NCI-H1930 (cell line): ENCODE results near the gene NKIRAS1.
A peak's percentile ranks its signal among the peaks of the same experiment; 100 is the strongest.
"Not testable (repeated sequence)": the region's sequence is repeated elsewhere in the genome, so short reads cannot be mapped to it uniquely, and the experiment has no call there.

ENCODE experiments used
- DNase-seq, 2 experiments: peaks; one replicate each; lab custom pipeline; 2025; lab: John Stamatoyannopoulos, UW

NKIRAS1 gene

GRCh38 chr3:23940775-23941174 lies 24.0 kb upstream of the NKIRAS1 start:
- DNase-seq = no peak

DNA sequence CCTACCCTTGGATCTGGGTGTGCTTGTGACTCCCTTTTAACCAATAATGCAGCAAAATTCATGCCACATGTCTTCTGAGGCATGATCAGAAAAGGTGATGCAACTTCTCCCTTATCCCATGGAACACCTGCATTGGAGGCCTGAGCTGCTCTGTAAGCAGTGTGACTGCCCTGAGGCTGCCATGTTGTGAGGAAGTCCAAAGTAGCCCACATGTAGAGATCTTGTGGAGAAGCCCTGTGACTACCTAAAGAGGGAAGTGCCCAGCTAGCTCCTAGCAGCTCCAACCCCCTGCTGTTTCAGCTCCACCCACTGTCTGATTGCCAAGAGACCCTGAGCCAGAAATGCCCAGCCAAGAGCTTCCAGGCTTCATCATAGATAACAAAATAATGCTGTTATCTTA lies 21.9 kb upstream of the NKIRAS1 start:
- DNase-seq = no peak

GRCh38 chr3:23937296-23937695 lies 20.5 kb upstream of the NKIRAS1 start:
- DNase-seq = no peak

DNA sequence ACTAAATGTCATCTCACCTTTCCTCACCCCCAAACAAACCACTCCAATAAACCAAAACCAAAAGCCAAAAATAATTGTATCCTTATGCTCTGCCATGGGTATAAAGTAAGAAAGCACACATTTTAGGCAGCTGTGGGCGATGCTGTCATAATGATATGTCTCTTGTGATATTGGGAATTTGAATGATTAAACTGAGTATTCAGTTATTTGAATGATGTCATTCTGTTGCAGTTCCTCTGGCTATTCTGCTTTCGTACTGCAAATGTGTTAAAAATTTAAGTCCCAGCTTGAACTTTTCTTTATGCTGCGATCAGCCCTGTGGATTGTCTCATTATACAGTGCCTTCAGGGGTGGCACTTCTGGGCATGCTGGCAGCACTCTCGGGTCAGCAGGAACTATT lies 17.5 kb upstream of the NKIRAS1 start:
- no peak for DNase-seq

DNA sequence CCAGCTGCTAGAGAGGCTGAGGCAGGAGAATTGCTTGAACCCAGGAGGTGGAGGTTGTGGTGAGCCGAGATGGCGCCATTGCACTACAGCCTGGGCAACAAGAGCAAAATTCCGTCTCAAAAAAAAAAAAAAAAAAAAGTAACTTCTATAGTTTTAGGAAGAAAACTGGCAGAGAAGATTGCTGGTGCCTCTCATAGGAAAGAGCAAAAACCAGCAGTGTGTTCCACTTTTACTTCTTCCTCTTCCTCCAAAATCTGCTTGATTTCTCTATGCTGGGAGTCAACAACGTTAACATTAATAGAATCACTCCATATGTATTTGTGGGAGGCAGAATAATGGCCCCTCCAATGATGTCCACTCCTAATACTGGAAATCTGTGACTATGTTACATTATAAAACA lies 15.8 kb upstream of the NKIRAS1 start:
- no peak for DNase-seq

- no peak for DNase-seq
Observed at GRCh38 chr3:23931597-23931996, 14.8 kb upstream of the NKIRAS1 start.

DNA sequence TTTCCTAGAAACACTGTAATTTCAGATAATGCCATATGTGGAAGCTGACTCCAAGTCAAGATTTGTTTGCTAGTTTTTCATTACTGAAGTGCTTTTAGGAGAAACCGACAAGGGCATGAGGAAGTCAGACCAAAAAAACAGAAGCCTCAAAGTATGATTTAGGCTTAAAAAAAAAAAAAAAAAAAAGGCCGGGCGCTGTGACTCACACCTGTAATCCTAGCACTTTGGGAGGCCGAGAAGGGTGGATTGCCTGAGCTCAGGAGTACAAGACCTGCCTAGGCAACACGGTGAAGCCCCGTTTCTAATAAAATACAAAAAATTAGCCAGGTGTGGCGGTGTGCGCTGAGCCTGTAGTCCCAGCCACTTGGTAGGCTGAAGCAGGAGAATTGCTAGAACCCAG lies 11.7 kb upstream of the NKIRAS1 start:
- no peak for DNase-seq

GRCh38 chr3:23926736-23927135 lies 9.9 kb upstream of the NKIRAS1 start:
- no peak for DNase-seq

DNA sequence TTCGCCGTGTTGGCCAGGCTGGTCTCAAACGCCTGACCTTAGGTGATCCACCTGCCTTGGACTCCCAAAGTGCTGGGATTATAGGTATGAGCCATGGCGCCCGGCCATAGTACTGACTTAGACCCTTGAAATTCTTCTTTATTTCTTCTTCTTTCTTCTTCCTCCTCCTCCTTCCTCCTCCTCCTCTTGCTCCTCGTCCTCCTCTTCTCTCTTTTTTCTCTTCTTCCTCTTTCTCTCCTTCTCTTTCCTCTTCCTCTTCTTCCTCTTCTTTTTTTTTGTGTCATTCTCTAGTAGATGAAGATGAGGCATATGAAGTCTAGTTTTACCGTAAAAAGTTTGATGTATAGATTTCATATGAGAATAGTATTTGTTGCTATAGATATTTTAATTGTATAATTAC lies 9.5 kb upstream of the NKIRAS1 start:
- no peak for DNase-seq

DNA sequence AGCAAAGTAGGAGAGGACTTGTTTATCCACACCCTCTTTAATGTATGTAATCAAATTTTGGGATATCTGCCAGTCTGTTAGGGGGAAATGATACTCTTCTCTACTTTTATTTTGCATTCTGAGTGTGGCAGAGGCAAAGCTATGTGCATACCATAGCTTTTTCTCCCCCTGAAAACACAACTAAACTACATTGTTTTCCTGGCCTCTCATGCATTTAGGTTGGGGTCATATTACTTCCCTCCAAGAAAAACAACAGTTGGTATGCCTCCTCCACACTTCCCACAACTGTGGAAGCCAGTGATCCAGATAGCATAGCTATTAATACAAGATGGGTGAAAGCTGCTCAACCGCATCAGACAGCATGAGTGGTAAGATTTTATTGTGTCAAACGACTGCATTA lies 7.0 kb upstream of the NKIRAS1 start:
- no peak for DNase-seq

DNA sequence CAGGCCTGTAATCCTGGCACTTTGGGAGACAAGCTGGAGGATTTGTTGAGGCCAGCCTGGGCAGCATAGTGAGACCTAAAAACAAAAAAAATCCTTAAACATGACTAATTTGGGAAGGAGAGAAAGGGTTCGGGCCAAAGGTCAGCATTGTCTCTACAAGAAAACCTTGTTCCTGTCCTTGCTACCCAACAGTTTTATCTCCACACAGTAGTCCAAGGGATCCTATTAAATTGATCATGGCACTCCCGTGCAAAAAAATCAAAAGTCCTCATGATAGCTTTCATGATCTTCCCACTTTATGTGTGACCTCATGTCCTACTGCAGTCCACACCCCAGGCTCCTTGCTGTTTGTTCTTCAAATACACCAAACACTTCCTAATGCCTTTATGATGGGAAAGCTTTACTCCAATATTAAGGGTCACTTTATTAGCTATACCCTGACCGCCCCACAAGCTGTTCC lies 4.3 kb upstream of the NKIRAS1 start:
- no peak for DNase-seq

- DNase-seq = no peak
Observed at GRCh38 chr3:23920151-23920655, 3.4 kb upstream of the NKIRAS1 start.

DNA sequence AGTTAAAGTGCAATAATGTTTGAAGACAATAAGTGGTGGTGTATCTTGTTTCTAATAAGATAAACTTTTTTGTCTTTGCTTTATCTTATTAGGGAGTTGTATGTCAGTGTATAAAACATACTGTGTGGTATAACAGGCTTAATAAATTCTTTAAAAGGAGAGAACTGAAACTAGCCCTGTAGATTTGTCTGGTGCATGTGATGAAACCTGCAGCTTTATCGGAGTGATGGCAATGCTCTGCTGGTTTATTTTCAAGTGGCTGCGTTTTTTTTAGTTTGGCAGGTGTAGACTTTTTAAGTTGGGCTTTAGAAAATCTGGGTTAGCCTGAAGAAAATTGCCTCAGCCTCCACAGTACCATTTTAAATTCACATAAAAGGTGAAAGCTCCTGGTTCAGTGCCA lies 2.8 kb upstream of the NKIRAS1 start:
- no peak for DNase-seq

- not testable (repeated sequence) for DNase-seq
Observed at GRCh38 chr3:23918331-23918730, 1.5 kb upstream of the NKIRAS1 start.

- DNase-seq = peak in 1 of 2 experiments; percentile 22
Observed at GRCh38 chr3:23917679-23918303, 1.0 kb upstream of the NKIRAS1 start.

GRCh38 chr3:23916152-23916885 lies 471 bp downstream of the NKIRAS1 start:
- peak in 1 of 2 experiments; percentile 36 for DNase-seq

DNA sequence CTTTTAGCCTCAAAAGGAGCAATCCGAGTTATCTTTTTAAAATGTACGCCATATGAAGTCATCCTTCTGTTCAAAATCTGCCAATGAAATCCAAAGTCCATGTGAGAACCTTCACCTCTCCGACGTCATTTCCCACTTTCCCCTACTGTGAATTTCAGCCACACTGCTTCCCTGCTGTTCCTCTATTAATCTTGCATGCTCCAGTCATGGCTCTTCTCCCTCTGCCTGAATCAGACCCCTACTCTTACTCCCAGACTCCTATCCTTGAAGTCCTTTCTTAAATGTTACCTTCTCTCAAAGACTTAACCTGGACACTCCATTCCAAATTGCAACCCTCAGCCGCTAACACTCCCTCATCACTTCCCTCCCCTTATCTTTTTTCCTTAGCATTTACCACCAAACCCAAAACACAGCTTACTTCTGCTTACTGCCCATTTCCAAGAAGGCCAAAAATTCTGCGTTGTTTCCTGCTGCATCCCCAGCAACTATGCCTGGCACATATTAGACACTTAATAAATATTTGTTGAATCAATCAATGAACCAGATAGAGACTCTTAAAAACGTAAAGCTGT lies 1.2 kb downstream of the NKIRAS1 start:
- DNase-seq = no peak

- DNase-seq = no peak
Observed at GRCh38 chr3:23913873-23914743, 2.7 kb downstream of the NKIRAS1 start.

DNA sequence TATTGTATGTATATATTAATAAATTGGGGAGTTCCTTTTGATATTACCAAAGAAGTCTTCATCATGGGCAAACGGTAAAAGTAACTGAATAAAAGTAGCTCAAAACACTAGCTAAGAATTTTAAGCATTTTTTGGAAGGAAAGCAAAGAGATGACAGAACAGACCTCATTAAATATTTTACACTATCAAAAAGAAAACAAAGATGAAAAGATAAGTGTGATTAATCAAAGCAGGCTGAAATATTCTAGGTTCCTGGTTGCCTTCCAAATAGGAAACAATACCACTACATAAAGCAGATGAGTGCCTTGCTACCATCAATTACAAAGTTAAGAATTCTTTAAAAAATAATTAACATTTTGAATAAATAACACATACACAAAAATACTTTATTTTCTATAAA lies 3.6 kb downstream of the NKIRAS1 start:
- DNase-seq = no peak

GRCh38 chr3:23912335-23912734 lies 4.5 kb downstream of the NKIRAS1 start:
- DNase-seq = not testable (repeated sequence)

DNA sequence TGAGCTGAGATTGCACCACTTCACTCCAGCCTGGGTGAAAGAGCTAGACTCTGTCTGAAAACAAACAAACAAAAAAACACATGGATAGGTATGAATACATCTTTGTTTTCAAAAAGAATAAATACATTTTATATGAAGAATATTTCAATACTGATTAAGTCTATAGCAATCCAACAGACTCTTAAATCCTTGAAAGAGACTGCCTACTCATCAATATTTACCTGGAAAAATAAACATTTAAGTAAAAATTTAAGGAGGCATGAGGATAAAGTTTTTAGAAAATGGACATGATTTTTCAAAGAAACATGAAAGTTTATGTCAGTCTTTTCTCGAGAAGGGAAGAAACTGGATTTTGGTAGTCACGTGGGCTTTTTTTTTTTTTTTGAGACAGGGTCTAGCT lies 5.4 kb downstream of the NKIRAS1 start:
- DNase-seq = no peak

DNA sequence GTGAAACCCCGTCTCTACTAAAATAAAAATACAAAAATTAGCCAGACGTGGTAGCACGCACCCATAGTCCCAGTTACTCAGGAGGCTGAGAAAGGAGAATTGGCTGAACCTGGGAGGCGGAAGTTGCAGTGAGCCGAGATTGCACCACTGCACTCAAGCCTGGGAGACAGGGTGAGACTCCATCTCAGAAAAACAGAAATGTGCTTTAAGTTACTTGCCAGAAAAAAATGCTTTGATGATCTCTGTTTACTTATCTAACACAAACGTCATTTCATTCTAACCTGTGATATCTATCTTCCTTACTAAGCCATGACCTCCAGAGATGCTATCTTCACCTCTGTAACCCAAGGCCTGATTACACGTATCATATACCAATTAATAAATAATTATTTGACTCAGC lies 7.4 kb downstream of the NKIRAS1 start:
- no peak for DNase-seq
